OCI-LY1 (cell line): ENCODE data around the gene PPP1R1A.

Experiments
- H2AFZ ChIP-seq: fragments of 200-600 bp; sonication (generic), shearing (Covaris generic); 2 replicates; pipeline ENCODE4 v1.6.0; 2014; ENCODE audit warnings: antibody characterized with exemption, mild to moderate bottlenecking, low read length
- H3F3A ChIP-seq: fragments of 200-600 bp; sonication (generic), shearing (Covaris generic); 2 replicates; pipeline ENCODE4 v1.6.0; 2014; ENCODE audit warnings: mild to moderate bottlenecking, antibody characterized with exemption, low read length, moderate library complexity; ENCODE audit not compliant: insufficient read depth
- H3K27ac ChIP-seq: fragments of 200-600 bp; sonication (generic); 2 replicates; pipeline ENCODE4 v1.5.1; 2014; ENCODE audit warnings: low read length, mixed run types, mild to moderate bottlenecking, low read depth; ENCODE audit not compliant: poor library complexity, severe bottlenecking
- H3K27me3 ChIP-seq: fragments of 200-600 bp; sonication (generic); 2 replicates; pipeline ENCODE4 v1.6.0; 2014; ENCODE audit warnings: antibody characterized with exemption, mild to moderate bottlenecking, low read length, moderate library complexity; ENCODE audit not compliant: insufficient read depth
- H3K36me3 ChIP-seq: fragments of 200-600 bp; sonication (generic); 2 replicates; pipeline ENCODE4 v1.6.1; 2014; ENCODE audit warnings: mild to moderate bottlenecking, antibody characterized with exemption, low read length, moderate library complexity, mixed read lengths; ENCODE audit not compliant: insufficient read depth
- H3K4me1 ChIP-seq: fragments of 200-600 bp; sonication (generic); 2 replicates; pipeline ENCODE4 v1.5.1; 2014; ENCODE audit warnings: mild to moderate bottlenecking, low read length, moderate library complexity; ENCODE audit not compliant: insufficient read depth, severe bottlenecking
- H3K4me2 ChIP-seq: fragments of 200-600 bp; sonication (generic), shearing (Covaris generic); 2 replicates; pipeline ENCODE4 v1.6.1; 2014; ENCODE audit warnings: low read length
- H3K4me3 ChIP-seq: fragments of 200-600 bp; sonication (generic); 2 replicates; pipeline ENCODE4 v1.5.1; 2014; ENCODE audit warnings: low read length, low read depth, mild to moderate bottlenecking, mixed read lengths; ENCODE audit not compliant: poor library complexity, severe bottlenecking
- H3K79me2 ChIP-seq: fragments of 200-600 bp; shearing (Covaris generic); 2 replicates; pipeline ENCODE4 v1.6.1; 2016; ENCODE audit warnings: mixed run types, low read length, mixed read lengths; ENCODE audit not compliant: insufficient read depth
- H3K9ac ChIP-seq: fragments of 200-600 bp; sonication (generic), shearing (Covaris generic); 2 replicates; pipeline ENCODE4 v1.6.1; 2014; ENCODE audit warnings: mild to moderate bottlenecking, low read length, mixed read lengths
- H3K9me2 ChIP-seq: fragments of 200-600 bp; sonication (generic), shearing (Covaris generic); 2 replicates; pipeline ENCODE4 v1.6.1; 2014; ENCODE audit warnings: low read depth, mild to moderate bottlenecking, low read length, mixed read lengths
- H3K9me3 ChIP-seq: fragments of 200-600 bp; shearing (Covaris generic); 2 replicates; pipeline ENCODE4 v1.6.1; 2014; ENCODE audit warnings: low read length, mixed read lengths
- H4K20me1 ChIP-seq: fragments of 200-600 bp; sonication (generic), shearing (Covaris generic); 2 replicates; pipeline ENCODE4 v1.6.0; 2016; ENCODE audit warnings: mild to moderate bottlenecking, low read length; ENCODE audit not compliant: insufficient read depth
- EZH2 ChIP-seq: fragments of 200-600 bp; sonication (generic), shearing (Covaris generic); IDR thresholded peaks from 2 replicates; pipeline ENCODE4 v1.8.0; 2017; ENCODE audit warnings: borderline replicate concordance, mixed run types, mild to moderate bottlenecking, antibody characterized with exemption, low read length, moderate library complexity, mixed read lengths
- TF ChIP-seq, protein P1 (sequence below): fragments of 200-600 bp; sonication (generic), shearing (Covaris generic); IDR thresholded peaks from 2 replicates; pipeline ENCODE4 v1.5.1; 2017; ENCODE audit warnings: mild to moderate bottlenecking, antibody characterized with exemption, low read length, moderate library complexity, mixed read lengths

PPP1R1A gene

DNA sequence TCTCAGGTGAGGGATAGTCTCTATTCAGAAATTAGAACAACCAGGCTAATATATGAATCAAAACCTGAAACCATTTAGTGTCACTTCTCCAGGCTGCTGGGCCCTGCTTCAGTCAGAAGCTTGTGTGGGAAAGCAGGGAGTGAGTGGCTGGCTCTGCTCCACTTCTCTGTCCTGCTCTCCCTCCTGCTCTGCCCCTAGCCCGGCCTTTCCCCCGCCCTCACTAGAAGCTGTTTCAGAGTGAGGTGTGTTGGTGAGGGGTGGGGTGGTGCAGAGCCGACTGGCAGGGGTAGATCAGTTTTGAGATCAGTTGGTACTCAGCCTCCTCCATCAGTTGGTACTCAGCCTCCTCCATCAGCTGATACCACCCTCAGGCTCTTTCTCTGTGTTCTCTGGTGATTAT lies 7.0 kb upstream of the PPP1R1A start:
- Histone ChIP-seq H3K27me3 (peaks cover 2% of the 10 kb centered on the region; the same call in 1 of the 2 replicates), H3K79me2 (no peaks in the 10 kb centered on the region)
- no peak for TF ChIP-seq EZH2
- TF ChIP-seq, protein P1, sequence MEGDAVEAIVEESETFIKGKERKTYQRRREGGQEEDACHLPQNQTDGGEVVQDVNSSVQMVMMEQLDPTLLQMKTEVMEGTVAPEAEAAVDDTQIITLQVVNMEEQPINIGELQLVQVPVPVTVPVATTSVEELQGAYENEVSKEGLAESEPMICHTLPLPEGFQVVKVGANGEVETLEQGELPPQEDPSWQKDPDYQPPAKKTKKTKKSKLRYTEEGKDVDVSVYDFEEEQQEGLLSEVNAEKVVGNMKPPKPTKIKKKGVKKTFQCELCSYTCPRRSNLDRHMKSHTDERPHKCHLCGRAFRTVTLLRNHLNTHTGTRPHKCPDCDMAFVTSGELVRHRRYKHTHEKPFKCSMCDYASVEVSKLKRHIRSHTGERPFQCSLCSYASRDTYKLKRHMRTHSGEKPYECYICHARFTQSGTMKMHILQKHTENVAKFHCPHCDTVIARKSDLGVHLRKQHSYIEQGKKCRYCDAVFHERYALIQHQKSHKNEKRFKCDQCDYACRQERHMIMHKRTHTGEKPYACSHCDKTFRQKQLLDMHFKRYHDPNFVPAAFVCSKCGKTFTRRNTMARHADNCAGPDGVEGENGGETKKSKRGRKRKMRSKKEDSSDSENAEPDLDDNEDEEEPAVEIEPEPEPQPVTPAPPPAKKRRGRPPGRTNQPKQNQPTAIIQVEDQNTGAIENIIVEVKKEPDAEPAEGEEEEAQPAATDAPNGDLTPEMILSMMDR, result no peak

DNA sequence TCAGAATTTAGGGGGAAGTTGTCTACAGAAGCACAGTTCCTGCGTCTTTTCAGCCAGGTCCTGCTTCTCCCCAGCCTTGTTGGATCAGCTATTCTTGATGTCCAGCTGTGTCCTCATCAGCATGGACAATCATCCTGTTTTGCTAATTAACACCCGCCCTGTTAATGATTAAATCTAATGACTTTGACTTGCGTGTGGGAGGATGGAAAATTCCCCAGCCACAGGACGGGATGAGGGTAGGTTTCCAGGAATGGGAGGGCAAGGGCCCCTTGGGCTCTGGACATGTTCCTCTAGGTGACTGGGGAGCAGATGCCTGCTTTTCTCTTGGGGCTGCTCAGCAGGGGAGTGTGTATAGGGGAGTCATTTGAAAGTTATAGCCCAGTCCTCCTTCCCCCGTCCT lies 5.3 kb upstream of the PPP1R1A start:
- Histone ChIP-seq H3K4me1 (no peaks in the 10 kb centered on the region), H3K9me2 (no peaks in the 10 kb centered on the region), H3K4me3 (no peak overlapping the region), H3F3A (no peaks in the 10 kb centered on the region), H3K79me2 (no peaks in the 10 kb centered on the region), H3K36me3 (no peaks in the 10 kb centered on the region), H2AFZ (no peak overlapping the region), H4K20me1 (no peaks in the 10 kb centered on the region), H3K4me2 (no peak overlapping the region), H3K27me3 (peaks cover 3% of the 10 kb centered on the region; the same call in 1 of the 2 replicates), H3K27ac (no peak overlapping the region), H3K9ac (no peak overlapping the region), H3K9me3 (no peaks in the 10 kb centered on the region)
- no peak for TF ChIP-seq EZH2
- TF ChIP-seq, protein P1, result no peak

More for the DNA sequence above, 7.0 kb upstream of the PPP1R1A start:
- Histone ChIP-seq H3F3A (no peaks in the 10 kb centered on the region), H3K9me3 (no peaks in the 10 kb centered on the region), H3K4me2 (no peak overlapping the region), H3K9ac (no peak overlapping the region), H3K4me1 (no peaks in the 10 kb centered on the region), H3K27ac (no peak overlapping the region), H3K36me3 (no peaks in the 10 kb centered on the region), H4K20me1 (no peaks in the 10 kb centered on the region), H3K4me3 (no peak overlapping the region), H2AFZ (no peak overlapping the region), H3K9me2 (no peaks in the 10 kb centered on the region)

DNA sequence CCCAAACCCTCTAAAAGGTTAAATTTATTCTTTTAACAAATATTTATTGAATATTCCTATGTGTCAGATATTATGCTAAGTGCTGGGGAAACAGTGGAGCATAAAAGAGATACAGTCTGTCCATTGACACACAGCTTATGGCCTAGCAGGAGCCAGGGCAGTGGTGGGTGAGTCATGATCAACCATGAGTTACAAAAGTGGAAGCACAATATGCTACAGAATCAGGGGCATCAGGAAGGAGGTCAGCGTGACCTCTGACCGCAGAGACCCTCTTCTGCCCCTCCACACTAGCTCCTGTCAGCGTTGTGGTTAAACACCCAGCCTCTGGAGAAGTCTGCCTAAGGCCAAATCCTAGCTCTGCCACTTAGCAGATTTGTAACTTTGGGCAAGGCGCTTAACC lies 4.7 kb upstream of the PPP1R1A start:
- no peak overlapping the region for H3K4me2 ChIP-seq
- H3K27me3 ChIP-seq, result peaks cover 3% of the 10 kb centered on the region; the same call in 1 of the 2 replicates
- no peaks in the 10 kb centered on the region for H3K79me2 ChIP-seq
- no peak for TF ChIP-seq EZH2
- TF ChIP-seq, protein P1, result no peak
- H3K9ac ChIP-seq, result no peak overlapping the region
- H3K27ac ChIP-seq, result no peak overlapping the region
- no peaks in the 10 kb centered on the region for H3K9me3 ChIP-seq
- H3K36me3 ChIP-seq, result no peaks in the 10 kb centered on the region
- H3K4me3 ChIP-seq, result no peak overlapping the region
- no peaks in the 10 kb centered on the region for H3K4me1 ChIP-seq
- H3K9me2 ChIP-seq, result no peaks in the 10 kb centered on the region
- H2AFZ ChIP-seq, result no peak overlapping the region
- no peaks in the 10 kb centered on the region for H4K20me1 ChIP-seq
- no peaks in the 10 kb centered on the region for H3F3A ChIP-seq
